Naive thymus-derived CD4-positive, alpha-beta T cell (primary cell): Measurements from ENCODE around the gene FCHSD2. TPM values are rescaled to one million over a fixed set of nuclear protein-coding genes. Genes with fewer than 3 reads are reported as not detected.

Source experiments
- ATAC-seq: fragments of 150-1000 bp; cut with Tn5 transposase; 2 replicates; pipeline ENCODE4 v1.10.0; 2021; ENCODE audit warnings: mild to moderate bottlenecking, moderate library complexity
- CTCF ChIA-PET: fragments of 350-600 bp; sonication (Branson Sonifier 250); formaldehyde crosslinking; loops from one replicate; lab custom pipeline; 2021; ENCODE audit warnings: antibody characterized with exemption; lab: Charles Lee
- POLR2A ChIA-PET: fragments of 350-600 bp; sonication (Branson Sonifier 250); formaldehyde crosslinking; loops from one replicate; lab custom pipeline; 2021; ENCODE audit warnings: antibody characterized with exemption, inconsistent platforms; lab: Charles Lee
- DNase-seq, 9 donors: peaks; one replicate each; pipeline versions ENCODE4 v3.0.0 to v3.0.0-alpha.2; 2020 to 2022; ENCODE audit warnings: mixed read lengths in 1 of 9
- H3K27ac ChIP-seq: one replicate; pipeline ENCODE4 v1.7.0; 2013; ENCODE audit warnings: mild to moderate bottlenecking, low read depth, low read length, moderate library complexity
- H3K27me3 ChIP-seq, 2 donors: one replicate each; pipeline ENCODE4 v1.7.0; 2013; ENCODE audit warnings: low read length in 2 of 2, mild to moderate bottlenecking in 2 of 2, moderate library complexity in 2 of 2; ENCODE audit not compliant: control insufficient read depth in 2 of 2, insufficient read depth in 2 of 2
- H3K36me3 ChIP-seq, 3 experiments: 1 replicate in 2 of 3; 2 replicates in 1 of 3; pipeline ENCODE4 v1.7.0; 2013; ENCODE audit warnings: low read length in 3 of 3, mild to moderate bottlenecking in 3 of 3, moderate library complexity in 1 of 3; ENCODE audit not compliant: insufficient read depth in 3 of 3, control insufficient read depth in 2 of 3
- H3K4me1 ChIP-seq, 2 donors: one replicate each; pipeline ENCODE4 v1.7.0; 2013; ENCODE audit warnings: low read length in 2 of 2, mild to moderate bottlenecking in 2 of 2, moderate library complexity in 1 of 2; ENCODE audit not compliant: control insufficient read depth in 2 of 2, insufficient read depth in 2 of 2
- H3K4me3 ChIP-seq: 2 replicates; pipeline ENCODE4 v1.7.0; 2013; ENCODE audit warnings: mild to moderate bottlenecking, low read length
- H3K9me3 ChIP-seq, 3 experiments: 1 replicate in 2 of 3; 2 replicates in 1 of 3; pipeline ENCODE4 v1.7.0; 2013; ENCODE audit warnings: low read length in 3 of 3; ENCODE audit not compliant: control insufficient read depth in 2 of 3
- H3K27ac Mint-ChIP-seq, 9 donors: one replicate each; pipeline ENCODE4 v1.8.0; 2020 to 2022; ENCODE audit warnings: mixed read lengths in 9 of 9, mild to moderate bottlenecking in 8 of 9, moderate library complexity in 5 of 9, inconsistent platforms in 2 of 9
- H3K27me3 Mint-ChIP-seq, 5 donors: one replicate each; pipeline ENCODE4 v1.8.0; 2021 to 2022; ENCODE audit warnings: mixed read lengths in 5 of 5, mild to moderate bottlenecking in 1 of 5
- H3K36me3 Mint-ChIP-seq, 5 donors: one replicate each; pipeline ENCODE4 v1.8.0; 2020 to 2022; ENCODE audit warnings: mixed read lengths in 5 of 5, mild to moderate bottlenecking in 3 of 5, inconsistent platforms in 1 of 5
- H3K4me1 Mint-ChIP-seq, 7 donors: one replicate each; pipeline ENCODE4 v1.8.0; 2020 to 2022; ENCODE audit warnings: mixed read lengths in 7 of 7, mild to moderate bottlenecking in 3 of 7, inconsistent platforms in 1 of 7
- H3K4me3 Mint-ChIP-seq, 10 donors: one replicate each; pipeline ENCODE4 v1.8.0; 2020 to 2022; ENCODE audit warnings: mild to moderate bottlenecking in 10 of 10, mixed read lengths in 10 of 10, moderate library complexity in 6 of 10, inconsistent platforms in 2 of 10
- H3K9me3 Mint-ChIP-seq, 11 donors: one replicate each; pipeline ENCODE4 v1.8.0; 2020 to 2022; ENCODE audit warnings: mixed read lengths in 11 of 11, mild to moderate bottlenecking in 4 of 11, inconsistent platforms in 1 of 11, moderate library complexity in 1 of 11
- intact Hi-C, 2 donors: fragments of 100-400 bp; cut with micrococcal nuclease; formaldehyde crosslinking; loops; one replicate each; pipeline ENCODE4 v1.15.1; 2023
- polyA plus RNA-seq, 2 donors: library from polyadenylated mRNA; unstranded; fragments of 300-500 nt; fragmentation: Illumina TruSeq; gene quantifications; one replicate each; pipeline ENCODE4 v1.2.3, GENCODE V29; 2021
- total RNA-seq, 6 experiments: library from RNA in 5 of 6; stranded (reverse) in 5 of 6; gene quantifications; 1 replicate in 5 of 6; 2 replicates in 1 of 6; pipeline ENCODE4 v1.2.3 and lab custom pipeline; 2021 to 2026

FCHSD2 gene
- total and polyA plus RNA-seq, 7 experiments from 2014 or later = 18.3 to 69.9 (median 48.6) TPM

- no peaks in the 10 kb centered on the region for H3K27me3 ChIP-seq
- no peaks in the 10 kb centered on the region for H3K9me3 Mint-ChIP-seq
- H3K4me1 Mint-ChIP-seq = peaks cover 0 to 10% (median 4%) of the 10 kb centered on the region in 7 donors
- peaks cover 5 to 24% (median 13%) of the 10 kb centered on the region in 5 donors for H3K27me3 Mint-ChIP-seq
- ChIA-PET POLR2A (no interaction called here), CTCF (no interaction called here)
- H3K4me1 ChIP-seq = no peaks in the 10 kb centered on the region
- no peak overlapping the region for H3K27ac Mint-ChIP-seq
- no peak overlapping the region for H3K27ac ChIP-seq
- no peaks in the 10 kb centered on the region for H3K36me3 Mint-ChIP-seq
- no peaks in the 10 kb centered on the region for H3K9me3 ChIP-seq
- DNase-seq (no peak), ATAC-seq (no peak)
- H3K4me3 ChIP-seq = no peak overlapping the region
- intact Hi-C loops = no loop called here
- no peak overlapping the region for H3K4me3 Mint-ChIP-seq
- H3K36me3 ChIP-seq = no peaks in the 10 kb centered on the region
Measured at GRCh38 chr11:73187854-73188253, 45.7 kb upstream of the FCHSD2 start.

DNA sequence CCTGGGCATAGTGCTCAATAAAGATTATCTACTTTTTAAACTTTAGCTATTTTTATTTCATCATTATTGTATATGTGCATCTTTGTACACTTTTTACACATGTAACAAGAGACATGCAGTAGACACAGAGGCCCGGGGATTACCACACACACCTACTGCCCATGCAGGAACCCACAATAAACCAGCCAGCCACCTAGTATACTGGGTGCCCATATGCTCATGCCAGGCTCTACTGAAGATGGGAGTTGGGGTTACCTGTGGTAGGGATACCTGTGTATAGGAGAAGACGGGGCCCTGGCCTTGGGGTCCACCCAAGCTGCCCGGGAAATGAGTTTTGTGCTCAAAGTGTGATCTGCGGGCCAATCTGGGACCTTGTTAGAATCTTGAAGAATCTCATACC, 44.8 kb upstream of the FCHSD2 start:
- intact Hi-C loops = no loop called here
- no peaks in the 10 kb centered on the region for H3K9me3 Mint-ChIP-seq
- no peak for ATAC-seq

GRCh38 chr11:73186294-73186850, 44.3 kb upstream of the FCHSD2 start:
- no peaks in the 10 kb centered on the region for H3K36me3 Mint-ChIP-seq
- no peak overlapping the region for H3K27ac ChIP-seq
- DNase-seq = no peak

More for the DNA sequence above, 44.8 kb upstream of the FCHSD2 start:
- Mint-ChIP-seq H3K27me3 (peaks cover 5 to 25% (median 18%) of the 10 kb centered on the region in 5 donors), H3K4me1 (peaks cover 0 to 10% (median 4%) of the 10 kb centered on the region in 7 donors), H3K27ac (no peak overlapping the region), H3K36me3 (no peaks in the 10 kb centered on the region), H3K4me3 (no peak overlapping the region)
- POLR2A ChIA-PET = no interaction called here
- CTCF ChIA-PET = interaction anchor here (0.6 to 2.2 kb wide), 3 partner anchors 133 to 188 kb away, joined by 3 to 7 read pairs (median 6); no protein-coding TSS in a partner anchor
- Histone ChIP-seq H3K4me3 (no peak overlapping the region), H3K9me3 (no peaks in the 10 kb centered on the region), H3K4me1 (no peaks in the 10 kb centered on the region), H3K27me3 (no peaks in the 10 kb centered on the region), H3K36me3 (no peaks in the 10 kb centered on the region), H3K27ac (no peak overlapping the region)
- no peak for DNase-seq

DNA sequence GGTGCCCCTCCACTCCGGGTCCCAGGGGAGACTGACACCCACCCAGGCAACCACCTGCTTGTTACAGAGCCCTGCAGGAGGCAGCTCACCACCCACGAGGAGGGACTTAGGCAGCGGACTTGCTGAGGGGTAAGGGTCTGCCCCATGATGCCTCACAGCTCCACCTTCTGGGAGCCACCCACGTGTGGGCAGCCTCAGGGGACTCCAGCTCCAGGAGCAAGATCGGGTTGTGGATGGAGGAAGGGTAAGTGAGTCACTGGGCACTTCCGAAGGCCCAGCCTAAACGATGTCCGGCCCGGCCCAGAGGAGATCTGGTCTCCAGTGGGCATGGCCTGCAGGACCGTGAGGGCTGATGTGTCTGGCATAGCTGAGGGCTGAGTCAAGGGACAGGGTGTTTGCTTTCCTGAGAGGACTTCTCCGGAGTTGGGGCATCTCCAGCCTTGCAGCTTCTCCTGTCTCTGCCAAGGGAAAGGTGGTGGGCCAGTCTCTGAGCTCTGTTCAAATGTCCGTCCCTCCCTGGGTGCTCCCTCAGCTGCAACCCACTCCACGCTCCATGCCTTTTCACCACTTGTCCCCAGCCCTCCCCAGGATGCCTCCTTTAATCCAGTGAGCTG, 43.7 kb upstream of the FCHSD2 start:
- H3K27me3 Mint-ChIP-seq = peaks cover 5 to 26% (median 19%) of the 10 kb centered on the region in 5 donors
- POLR2A ChIA-PET = no interaction called here
- intact Hi-C loops = loop anchor here in 1 of 2 donors (1.0 kb wide), 2 partner anchors 57 to 104 kb away; no protein-coding TSS in a partner anchor
- H3K4me3 ChIP-seq = no peak overlapping the region
- H3K36me3 Mint-ChIP-seq = no peaks in the 10 kb centered on the region
- H3K27ac ChIP-seq = no peak overlapping the region
- peaks cover 0 to 2% of the 10 kb centered on the region in 2 donors for H3K27me3 ChIP-seq
- CTCF ChIA-PET = interaction anchor here (0.6 to 2.2 kb wide), 3 partner anchors 150 to 460 kb away, joined by 3 to 7 read pairs (median 3); no protein-coding TSS in a partner anchor
- no peaks in the 10 kb centered on the region for H3K9me3 Mint-ChIP-seq
- H3K4me1 ChIP-seq = no peaks in the 10 kb centered on the region
- no peaks in the 10 kb centered on the region for H3K36me3 ChIP-seq
- no peak overlapping the region for H3K4me3 Mint-ChIP-seq
- DNase-seq (no peak), ATAC-seq (peak; percentile 45)
- no peaks in the 10 kb centered on the region for H3K9me3 ChIP-seq
- peaks cover 0 to 9% (median 4%) of the 10 kb centered on the region in 7 donors for H3K4me1 Mint-ChIP-seq
- H3K27ac Mint-ChIP-seq = no peak overlapping the region

More at GRCh38 chr11:73186294-73186850, 44.3 kb upstream of the FCHSD2 start:
- ATAC-seq = no peak
- Histone ChIP-seq H3K9me3 (no peaks in the 10 kb centered on the region), H3K36me3 (no peaks in the 10 kb centered on the region), H3K4me3 (no peak overlapping the region), H3K4me1 (no peaks in the 10 kb centered on the region), H3K27me3 (no peaks in the 10 kb centered on the region)
- ChIA-PET POLR2A (no interaction called here), CTCF (interaction anchor here (0.6 to 2.2 kb wide), 4 partner anchors 133 to 461 kb away, joined by 3 to 7 read pairs (median 4); no protein-coding TSS in a partner anchor)
- Mint-ChIP-seq H3K4me3 (no peak overlapping the region), H3K9me3 (no peaks in the 10 kb centered on the region), H3K4me1 (peaks cover 0 to 10% (median 4%) of the 10 kb centered on the region in 7 donors), H3K27me3 (peaks cover 5 to 25% (median 19%) of the 10 kb centered on the region in 5 donors), H3K27ac (no peak overlapping the region)
- intact Hi-C loops = no loop called here

DNA sequence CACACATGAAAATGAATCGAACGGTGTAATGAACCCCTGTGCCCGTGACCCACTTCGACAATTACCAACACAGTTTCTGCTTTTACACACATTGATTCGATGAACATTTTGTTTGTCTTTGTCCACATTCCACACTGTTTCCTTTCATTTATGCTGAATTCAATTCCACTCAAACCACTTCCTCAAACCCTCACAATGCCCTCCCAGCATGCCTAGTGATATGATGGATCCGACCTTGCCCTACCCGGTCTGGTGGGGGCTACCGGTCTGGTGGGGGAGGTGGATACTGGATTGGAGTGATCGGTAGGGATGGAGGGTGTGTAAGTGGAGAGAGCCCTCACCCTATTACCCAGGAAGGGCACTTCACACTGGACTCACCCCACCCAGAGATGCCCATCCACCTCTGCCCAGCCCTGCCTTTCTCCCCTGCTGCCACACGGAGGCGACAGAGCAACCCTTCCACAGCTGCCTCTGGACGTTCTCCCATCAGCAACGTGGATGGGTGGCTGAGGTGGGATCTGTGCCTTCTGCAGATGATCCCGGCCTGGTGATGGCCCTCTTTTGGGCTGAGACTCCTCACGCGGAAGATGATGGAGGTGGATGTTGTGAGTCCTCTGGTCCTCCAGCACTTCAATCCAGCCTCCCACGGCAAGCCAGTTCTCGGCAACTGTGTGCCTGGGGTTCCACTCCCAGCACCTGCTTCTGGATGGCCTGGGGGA, 43.0 kb upstream of the FCHSD2 start:
- ChIA-PET CTCF (interaction anchor here (0.6 to 2.2 kb wide), 3 partner anchors 151 to 459 kb away, joined by 3 to 7 read pairs (median 3); no protein-coding TSS in a partner anchor), POLR2A (no interaction called here)
- DNase-seq = peak in 7 of 9 donors; percentile 9 to 56 (median 31)
- H3K27me3 Mint-ChIP-seq = peaks cover 0 to 30% (median 15%) of the 10 kb centered on the region in 5 donors
- intact Hi-C loops = loop anchor here in 1 of 2 donors (1.0 kb wide), 2 partner anchors 57 to 104 kb away; no protein-coding TSS in a partner anchor
- no peak overlapping the region for H3K27ac Mint-ChIP-seq
- peak overlapping the region in 1 of 10 donors; percentile 20 for H3K4me3 Mint-ChIP-seq
- Histone ChIP-seq H3K4me3 (no peak overlapping the region), H3K27ac (no peak overlapping the region), H3K27me3 (peaks cover 0 to 2% of the 10 kb centered on the region in 2 donors), H3K9me3 (no peaks in the 10 kb centered on the region), H3K36me3 (no peaks in the 10 kb centered on the region), H3K4me1 (no peaks in the 10 kb centered on the region)
- ATAC-seq = peak; percentile 79
- H3K9me3 Mint-ChIP-seq = no peaks in the 10 kb centered on the region
- peaks cover 0 to 8% (median 4%) of the 10 kb centered on the region in 7 donors for H3K4me1 Mint-ChIP-seq
- H3K36me3 Mint-ChIP-seq = no peaks in the 10 kb centered on the region

- Mint-ChIP-seq H3K27ac (no peak overlapping the region), H3K27me3 (peaks cover 0 to 38% (median 13%) of the 10 kb centered on the region in 5 donors), H3K4me1 (peaks cover 4 to 12% (median 8%) of the 10 kb centered on the region in 7 donors), H3K36me3 (no peaks in the 10 kb centered on the region), H3K9me3 (no peaks in the 10 kb centered on the region), H3K4me3 (no peak overlapping the region)
- CTCF ChIA-PET = interaction anchor here (0.5 to 2.0 kb wide), 2 partner anchors 280 to 351 kb away, joined by 3 to 5 read pairs; no protein-coding TSS in a partner anchor
- intact Hi-C loops = no loop called here
- H3K9me3 ChIP-seq = no peaks in the 10 kb centered on the region
- H3K4me3 ChIP-seq = no peak overlapping the region
- DNase-seq (no peak), ATAC-seq (no peak)
- peaks cover 0 to 2% of the 10 kb centered on the region in 2 donors for H3K27me3 ChIP-seq
- H3K36me3 ChIP-seq = no peaks in the 10 kb centered on the region
- no peaks in the 10 kb centered on the region for H3K4me1 ChIP-seq
- no peak overlapping the region for H3K27ac ChIP-seq
- POLR2A ChIA-PET = no interaction called here
Measured at GRCh38 chr11:73182824-73183321, 40.8 kb upstream of the FCHSD2 start.
